Activated T-cell treated with anti-CD3 and anti-CD28 coated beads for 24 hours (primary cell): Measurements from ENCODE around the gene PDE7B.
"Not testable (repeated sequence)": the region's sequence is repeated elsewhere in the genome, so short reads cannot be mapped to it uniquely, and the experiment has no call there.

Experiments
- DNase-seq: peaks from one replicate; pipeline ENCODE4 v3.0.0-alpha.2; 2020; ENCODE audit warnings: low read depth

Gene PDE7B

GRCh38 chr6:135850882-135851281 lies 619 bp upstream of the PDE7B start:
- DNase-seq, result no peak

GRCh38 chr6:135852746-135853145 lies 1.2 kb downstream of the PDE7B start:
- no peak for DNase-seq

- no peak for DNase-seq
Measured at GRCh38 chr6:135853227-135853626, 1.7 kb downstream of the PDE7B start.

- DNase-seq, result no peak
Measured at GRCh38 chr6:135853986-135854385, 2.5 kb downstream of the PDE7B start.

- DNase-seq, result no peak
Measured at GRCh38 chr6:135854799-135855198, 3.3 kb downstream of the PDE7B start.

GRCh38 chr6:135858931-135859330 lies 7.4 kb downstream of the PDE7B start:
- no peak for DNase-seq

GRCh38 chr6:135860361-135860760 lies 8.9 kb downstream of the PDE7B start:
- no peak for DNase-seq

- DNase-seq, result no peak
Measured at GRCh38 chr6:135861189-135861588, 9.7 kb downstream of the PDE7B start.

- DNase-seq, result not testable (repeated sequence)
Measured at GRCh38 chr6:135864929-135865328, 13.4 kb downstream of the PDE7B start.

- DNase-seq, result no peak
Measured at GRCh38 chr6:135866445-135867123, 15.1 kb downstream of the PDE7B start.

GRCh38 chr6:135867332-135867731 lies 15.8 kb downstream of the PDE7B start:
- DNase-seq, result no peak

GRCh38 chr6:135869857-135870256 lies 18.4 kb downstream of the PDE7B start:
- no peak for DNase-seq

GRCh38 chr6:135870722-135871121 lies 19.2 kb downstream of the PDE7B start:
- DNase-seq, result no peak

- no peak for DNase-seq
Measured at GRCh38 chr6:135871296-135871695, 19.8 kb downstream of the PDE7B start.

- no peak for DNase-seq
Measured at GRCh38 chr6:135871878-135872277, 20.4 kb downstream of the PDE7B start.

GRCh38 chr6:135875446-135875845 lies 23.9 kb downstream of the PDE7B start:
- DNase-seq, result no peak

GRCh38 chr6:135876058-135876457 lies 24.6 kb downstream of the PDE7B start:
- no peak for DNase-seq

GRCh38 chr6:135877666-135878065 lies 26.2 kb downstream of the PDE7B start:
- DNase-seq, result no peak

- DNase-seq, result peak; percentile 42
Measured at GRCh38 chr6:135880066-135880972, 28.8 kb downstream of the PDE7B start.

GRCh38 chr6:135883045-135883444 lies 31.5 kb downstream of the PDE7B start:
- DNase-seq, result no peak

- DNase-seq, result no peak
Measured at GRCh38 chr6:135883536-135883935, 32.0 kb downstream of the PDE7B start.

- DNase-seq, result no peak
Measured at GRCh38 chr6:135884136-135884535, 32.6 kb downstream of the PDE7B start.

GRCh38 chr6:135887069-135887468 lies 35.6 kb downstream of the PDE7B start:
- no peak for DNase-seq
